ENCODE measurements around the gene HDDC3. TPM values are rescaled to one million over a fixed set of nuclear protein-coding genes. Genes with fewer than 3 reads are reported as not detected.

HDDC3 gene
- total and polyA plus RNA-seq, 2 experiments from 2014 or later: 9.7 to 11.1 TPM

- no peaks in the 10 kb centered on the region for H3K27me3 ChIP-seq (replicated peaks; ENCODE audit: insufficient read depth)
- H3K4me1 ChIP-seq (ENCODE audit: insufficient read depth): no peaks in the 10 kb centered on the region
- no peak overlapping the region for H3K4me3 ChIP-seq
- TF ChIP-seq EZH2 (IDR thresholded peaks at IDR 0.05; ENCODE audit: insufficient read depth, poor library complexity, severe bottlenecking) (no peak), EZH2phosphoT487 (IDR thresholded peaks at IDR 0.05; ENCODE audit: insufficient read depth, low read depth) (no peak)
- H3K36me3 ChIP-seq (ENCODE audit: low read depth): no peaks in the 10 kb centered on the region; the same call in 1 of the 2 replicates
- H2AFZ ChIP-seq: no peak overlapping the region
- in situ Hi-C loops (cut with MboI): no loop called here
- H3K79me2 ChIP-seq (ENCODE audit: insufficient read depth): no peaks in the 10 kb centered on the region
- H3K9me3 ChIP-seq (ENCODE audit: low read depth): no peaks in the 10 kb centered on the region
- no peaks in the 10 kb centered on the region for H4K20me1 ChIP-seq (ENCODE audit: insufficient read depth)
- H3K9ac ChIP-seq: no peak overlapping the region
- no peak overlapping the region for H3K27ac ChIP-seq
- no peaks in the 10 kb centered on the region for H3K9me2 ChIP-seq (ENCODE audit: insufficient read depth)
- DNase-seq: no peak
- 84 to 86% methylated on average over 9 of the region's 9 CpGs for WGBS, 2 experiments (ENCODE audit: low coverage in 1 of 2, low lambda C conversion rate in 2 of 2, missing lambda C conversion rate in 2 of 2)
- H3F3A ChIP-seq (ENCODE audit: insufficient read depth): no peaks in the 10 kb centered on the region
- no peak overlapping the region for H3K4me2 ChIP-seq (ENCODE audit: unreplicated experiment)
Measured at GRCh38 chr15:90907838-90908507, 24.4 kb downstream of the HDDC3 start.

- no peaks in the 10 kb centered on the region for H4K20me1 ChIP-seq (ENCODE audit: insufficient read depth)
- H3K9ac ChIP-seq: no peak overlapping the region
- no peaks in the 10 kb centered on the region; the same call in 1 of the 2 replicates for H3K36me3 ChIP-seq (ENCODE audit: low read depth)
- no peaks in the 10 kb centered on the region for H3F3A ChIP-seq (ENCODE audit: insufficient read depth)
- no peak for TF ChIP-seq EZH2 (IDR thresholded peaks at IDR 0.05; ENCODE audit: insufficient read depth, poor library complexity, severe bottlenecking)
- TF ChIP-seq EZH2phosphoT487 (IDR thresholded peaks at IDR 0.05; ENCODE audit: insufficient read depth, low read depth): no peak
- H2AFZ ChIP-seq: no peak overlapping the region
- H3K4me2 ChIP-seq (ENCODE audit: unreplicated experiment): no peak overlapping the region
- in situ Hi-C loops (cut with MboI): no loop called here
- no peaks in the 10 kb centered on the region for H3K9me2 ChIP-seq (ENCODE audit: insufficient read depth)
- H3K27ac ChIP-seq: no peak overlapping the region
- no peaks in the 10 kb centered on the region for H3K79me2 ChIP-seq (ENCODE audit: insufficient read depth)
- no peak for DNase-seq
- H3K4me3 ChIP-seq: no peak overlapping the region
- H3K4me1 ChIP-seq (ENCODE audit: insufficient read depth): no peaks in the 10 kb centered on the region
- H3K9me3 ChIP-seq (ENCODE audit: low read depth): no peaks in the 10 kb centered on the region
- no peaks in the 10 kb centered on the region for H3K27me3 ChIP-seq (replicated peaks; ENCODE audit: insufficient read depth)
- 75 to 76% methylated on average over 14 to 15 of the region's 15 CpGs for WGBS, 2 experiments (ENCODE audit: low coverage in 1 of 2, low lambda C conversion rate in 2 of 2, missing lambda C conversion rate in 2 of 2)
Measured at GRCh38 chr15:90907051-90907660, 25.2 kb downstream of the HDDC3 start.

- no peaks in the 10 kb centered on the region for H3K27me3 ChIP-seq (replicated peaks; ENCODE audit: insufficient read depth)
- in situ Hi-C loops (cut with MboI): no loop called here
- no peak overlapping the region for H3K9ac ChIP-seq
- H3K79me2 ChIP-seq (ENCODE audit: insufficient read depth): no peaks in the 10 kb centered on the region
- no peaks in the 10 kb centered on the region for H4K20me1 ChIP-seq (ENCODE audit: insufficient read depth)
- DNase-seq: no peak
- WGBS, 2 experiments (ENCODE audit: low coverage in 1 of 2, low lambda C conversion rate in 2 of 2, missing lambda C conversion rate in 2 of 2): 94 to 97% methylated on average over 11 of the region's 11 CpGs
- H3K4me2 ChIP-seq (ENCODE audit: unreplicated experiment): no peak overlapping the region
- H3K4me3 ChIP-seq: no peak overlapping the region
- H2AFZ ChIP-seq: no peak overlapping the region
- no peaks in the 10 kb centered on the region for H3K9me3 ChIP-seq (ENCODE audit: low read depth)
- no peaks in the 10 kb centered on the region; the same call in 1 of the 2 replicates for H3K36me3 ChIP-seq (ENCODE audit: low read depth)
- peaks cover 8% of the 10 kb centered on the region; the same call in 1 of the 2 replicates for H3F3A ChIP-seq (ENCODE audit: insufficient read depth)
- peaks cover 6% of the 10 kb centered on the region; the same call in 1 of the 2 replicates for H3K4me1 ChIP-seq (ENCODE audit: insufficient read depth)
- no peaks in the 10 kb centered on the region for H3K9me2 ChIP-seq (ENCODE audit: insufficient read depth)
- no peak for TF ChIP-seq EZH2 (IDR thresholded peaks at IDR 0.05; ENCODE audit: insufficient read depth, poor library complexity, severe bottlenecking)
- no peak for TF ChIP-seq EZH2phosphoT487 (IDR thresholded peaks at IDR 0.05; ENCODE audit: insufficient read depth, low read depth)
- no peak overlapping the region for H3K27ac ChIP-seq
Measured at GRCh38 chr15:90906181-90906849, 26.0 kb downstream of the HDDC3 start.

GRCh38 chr15:90905306-90906180 lies 26.8 kb downstream of the HDDC3 start:
- no peak overlapping the region for H2AFZ ChIP-seq

More at GRCh38 chr15:90905306-90906180, 26.8 kb downstream of the HDDC3 start:
- 91% methylated on average over 28 of the region's 28 CpGs for WGBS, 2 experiments (ENCODE audit: low coverage in 1 of 2, low lambda C conversion rate in 2 of 2, missing lambda C conversion rate in 2 of 2)
- Histone ChIP-seq H3F3A (ENCODE audit: insufficient read depth) (peaks cover 10% of the 10 kb centered on the region; the same call in 1 of the 2 replicates), H3K4me3 (no peak overlapping the region), H3K9me2 (ENCODE audit: insufficient read depth) (no peaks in the 10 kb centered on the region), H3K9ac (no peak overlapping the region), H3K9me3 (ENCODE audit: low read depth) (no peaks in the 10 kb centered on the region), H4K20me1 (ENCODE audit: insufficient read depth) (no peaks in the 10 kb centered on the region), H3K79me2 (ENCODE audit: insufficient read depth) (no peaks in the 10 kb centered on the region), H3K4me2 (ENCODE audit: unreplicated experiment) (no peak overlapping the region), H3K27me3 (replicated peaks; ENCODE audit: insufficient read depth) (no peaks in the 10 kb centered on the region), H3K4me1 (ENCODE audit: insufficient read depth) (peaks cover 6% of the 10 kb centered on the region; the same call in 1 of the 2 replicates), H3K27ac (no peak overlapping the region), H3K36me3 (ENCODE audit: low read depth) (no peaks in the 10 kb centered on the region)
- no peak for TF ChIP-seq EZH2 (IDR thresholded peaks at IDR 0.05; ENCODE audit: insufficient read depth, poor library complexity, severe bottlenecking)
- in situ Hi-C loops (cut with MboI): no loop called here
- no peak for DNase-seq
